ENCODE data around the gene RTRAF. TPM values are rescaled to one million over a fixed set of nuclear protein-coding genes. Genes with fewer than 3 reads are reported as not detected.

Gene RTRAF
- total RNA-seq, 6 donors from 2014 or later: 7.3 to 116 (median 62.0) TPM

- H3K27ac ChIP-seq: no peak overlapping the region
- H3K27me3 ChIP-seq: no peaks in the 10 kb centered on the region
- H3K36me3 ChIP-seq: no peaks in the 10 kb centered on the region
- H3K4me3 ChIP-seq: no peak overlapping the region
- no peak for ATAC-seq (ENCODE audit: low FRiP score in 2 of 2)
- WGBS, 2 donors: 77 to 85% methylated on average over 2 of the region's 2 CpGs
- no peaks in the 10 kb centered on the region for H3K9me3 ChIP-seq
- DNase-seq: no peak
- peaks cover 0 to 10% (median 3%) of the 10 kb centered on the region in 4 donors for H3K4me1 ChIP-seq
- TF ChIP-seq CTCF (IDR thresholded peaks at IDR 0.05) (no peak), POLR2AphosphoS5 (IDR thresholded peaks at IDR 0.05) (no peak), EP300 (IDR thresholded peaks at IDR 0.05) (no peak), POLR2A (IDR thresholded peaks at IDR 0.05) (no peak)
Measured at GRCh38 chr14:52055167-52055566, 65.8 kb downstream of the RTRAF start.

GRCh38 chr14:52058341-52058740 is 69.0 kb downstream of the RTRAF start:
- no peak for TF ChIP-seq POLR2AphosphoS5 (IDR thresholded peaks at IDR 0.05)
- TF ChIP-seq EP300 (IDR thresholded peaks at IDR 0.05): no peak
- no peak for TF ChIP-seq CTCF (IDR thresholded peaks at IDR 0.05)
- no peak for TF ChIP-seq POLR2A (IDR thresholded peaks at IDR 0.05)
- peaks cover 9 to 23% (median 19%) of the 10 kb centered on the region in 4 donors for H3K4me1 ChIP-seq
- WGBS, 2 donors: 87 to 95% methylated on average over 3 of the region's 3 CpGs
- no peaks in the 10 kb centered on the region for H3K27me3 ChIP-seq
- no peaks in the 10 kb centered on the region for H3K36me3 ChIP-seq
- ATAC-seq (ENCODE audit: low FRiP score in 2 of 2) (no peak), DNase-seq (no peak)
- no peak overlapping the region for H3K4me3 ChIP-seq
- H3K27ac ChIP-seq: no peak overlapping the region
- no peaks in the 10 kb centered on the region for H3K9me3 ChIP-seq

GRCh38 chr14:52059649-52060048 is 70.3 kb downstream of the RTRAF start:
- DNase-seq: no peak
- Histone ChIP-seq H3K36me3 (no peaks in the 10 kb centered on the region), H3K4me3 (no peak overlapping the region), H3K27me3 (no peaks in the 10 kb centered on the region), H3K27ac (no peak overlapping the region), H3K4me1 (peaks cover 9 to 23% (median 21%) of the 10 kb centered on the region in 4 donors), H3K9me3 (no peaks in the 10 kb centered on the region)
- peak in 1 of 2 donors; percentile 35 for ATAC-seq (ENCODE audit: low FRiP score in 2 of 2)
- TF ChIP-seq CTCF (IDR thresholded peaks at IDR 0.05): no peak
- TF ChIP-seq POLR2AphosphoS5 (IDR thresholded peaks at IDR 0.05): no peak
- TF ChIP-seq POLR2A (IDR thresholded peaks at IDR 0.05): no peak
- TF ChIP-seq EP300 (IDR thresholded peaks at IDR 0.05): no peak

DNA sequence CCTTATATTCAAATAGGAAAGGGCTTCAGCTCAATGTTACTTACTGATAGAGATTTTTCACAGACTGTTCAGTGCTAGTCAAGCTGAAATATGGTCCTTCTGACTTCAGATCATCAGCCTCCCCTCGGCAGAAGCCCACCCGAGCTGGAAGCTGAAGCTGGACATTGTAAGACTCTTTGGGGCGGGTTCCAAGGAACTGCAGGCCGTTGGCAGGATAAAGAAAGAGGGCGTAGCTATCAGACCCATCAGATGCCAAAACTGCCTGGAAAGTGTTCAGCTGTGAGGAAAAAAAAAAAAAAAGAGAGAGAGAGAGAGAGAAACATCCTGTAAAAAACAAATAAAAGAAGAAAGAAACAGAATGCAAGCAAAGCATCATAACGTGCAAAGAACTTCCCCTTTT is 70.7 kb downstream of the RTRAF start:
- ATAC-seq (ENCODE audit: low FRiP score in 2 of 2): peak in 1 of 2 donors; percentile 49
- TF ChIP-seq CTCF (IDR thresholded peaks at IDR 0.05) (no peak), POLR2A (IDR thresholded peaks at IDR 0.05) (no peak), POLR2AphosphoS5 (IDR thresholded peaks at IDR 0.05) (no peak), EP300 (IDR thresholded peaks at IDR 0.05) (no peak)
- WGBS, 2 donors: 23 to 31% methylated on average over 6 of the region's 6 CpGs
- no peaks in the 10 kb centered on the region for H3K9me3 ChIP-seq
- H3K27me3 ChIP-seq: no peaks in the 10 kb centered on the region
- H3K27ac ChIP-seq: no peak overlapping the region
- DNase-seq: no peak
- H3K36me3 ChIP-seq: no peaks in the 10 kb centered on the region
- peaks cover 9 to 23% (median 21%) of the 10 kb centered on the region in 4 donors for H3K4me1 ChIP-seq
- H3K4me3 ChIP-seq: no peak overlapping the region

Other genes starting within 250 kb of the RTRAF start
- gene GNG2, start 128.9 kb upstream of the RTRAF start, total RNA-seq: 10 to 100 TPM in 3 of 6 donors, 1 to 10 TPM in 3; 4.2 to 29.0 (median 10.1) TPM
- gene NID2, start 79.5 kb downstream of the RTRAF start, total RNA-seq: 10 to 100 TPM in 2 of 6 donors, 1 to 10 TPM in 4; 4.9 to 33.5 (median 8.3) TPM

All from upper lobe of left lung (tissue), 6 donors.